Testis (tissue), 3 donors: ENCODE results near the gene ANKRD11. TPM values are rescaled to one million over a fixed set of nuclear protein-coding genes. Genes with fewer than 3 reads are reported as not detected.
"Not testable (repeated sequence)": the region's sequence is repeated elsewhere in the genome, so short reads cannot be mapped to it uniquely, and the experiment has no call there.

Source experiments
- DNase-seq: peaks from one replicate; pipeline ENCODE4 v3.0.0-alpha.2; 2019
- H3K27ac ChIP-seq, 2 donors: fragments of 200-600 bp; sonication (generic); one replicate each; pipeline ENCODE4 v1.5.1; 2019
- H3K27me3 ChIP-seq: fragments of 200-600 bp; sonication (generic); one replicate; pipeline ENCODE4 v1.5.1; 2019
- H3K36me3 ChIP-seq: fragments of 200-600 bp; sonication (generic); one replicate; pipeline ENCODE4 v1.5.1; 2017; ENCODE audit warnings: low read depth; ENCODE audit errors: missing control alignments
- H3K4me1 ChIP-seq: fragments of 200-600 bp; sonication (generic); one replicate; pipeline ENCODE4 v1.5.1; 2019
- H3K4me3 ChIP-seq, 2 donors: fragments of 200-600 bp; sonication (generic); one replicate each; pipeline ENCODE4 v1.5.1; 2017 to 2019
- H3K9me3 ChIP-seq: fragments of 200-600 bp; sonication (generic); one replicate; pipeline ENCODE4 v1.5.1; 2017
- CTCF ChIP-seq, 3 experiments: fragments of 450-650 bp in 2 of 3; fragments of 200-600 bp in 1 of 3; sonication (generic) in 1 of 3; IDR thresholded peaks; one replicate each; pipeline ENCODE4 v1.5.1; 2016 to 2019; ENCODE audit warnings: antibody characterized with exemption in 3 of 3, mild to moderate bottlenecking in 2 of 3, moderate library complexity in 1 of 3
- POLR2A ChIP-seq: fragments of 450-650 bp; IDR thresholded peaks from one replicate; pipeline ENCODE4 v1.6.1; 2017; ENCODE audit warnings: antibody characterized with exemption, mild to moderate bottlenecking, moderate library complexity
- WGBS, 2 donors: methylation state at CpG; one replicate each; pipeline ENCODE4 v1.1.5; 2018; 5-methylcytosine and 5-hydroxymethylcytosine counted together
- intact Hi-C: fragments of 100-400 bp; cut with DNase I; formaldehyde crosslinking; loops from one replicate; pipeline ENCODE4 v1.15.1; 2023; ENCODE audit warnings: low total_unique reads
- polyA plus RNA-seq: library from polyadenylated mRNA; stranded (reverse); fragments of 350-450 nt; fragmentation: Illumina TruSeq; extraction: RNeasy Lipid Tissue Mini Kit (QIAGEN cat#74804); gene quantifications from one replicate; pipeline ENCODE4 v1.2.3, GENCODE V29; 2014; ENCODE audit warnings: low read depth, low replicate concordance; ENCODE audit not compliant: insufficient read depth
- total RNA-seq, 2 donors: library from RNA; depleted of rRNA; stranded (reverse); fragments of >200 nt; gene quantifications; one replicate each; pipeline ENCODE4 v1.2.3, GENCODE V29; 2016

Gene ANKRD11
- total and polyA plus RNA-seq, 3 donors from 2014 or later: 49.7 to 187 (median 150) TPM

GRCh38 chr16:89334050-89334449, 156.3 kb downstream of the ANKRD11 start:
- Histone ChIP-seq H3K4me1 (peaks cover 40% of the 10 kb centered on the region), H3K36me3 (no peaks in the 10 kb centered on the region), H3K27ac (peak overlapping the region in 1 of 2 donors; percentile 35), H3K9me3 (no peaks in the 10 kb centered on the region), H3K27me3 (no peaks in the 10 kb centered on the region), H3K4me3 (no peak overlapping the region)
- TF ChIP-seq CTCF (IDR thresholded peaks at IDR 0.05) (no peak), POLR2A (no peak)
- WGBS, 2 donors: 31 to 48% methylated on average over 2 of the region's 2 CpGs
- DNase-seq: no peak
- intact Hi-C loops: loop anchor here (10.0 kb wide), 1 partner anchor 171 kb away; the partner anchor contains the start of gene SPG7

GRCh38 chr16:89333401-89334001, 156.9 kb downstream of the ANKRD11 start:
- H3K9me3 ChIP-seq, H3K36me3 ChIP-seq, H3K27ac ChIP-seq, H3K27me3 ChIP-seq, H3K4me3 ChIP-seq: not testable (repeated sequence)
- 49 to 53% methylated on average over 13 of the region's 13 CpGs for WGBS, 2 donors
- intact Hi-C loops: loop anchor here (10.0 kb wide), 1 partner anchor 171 kb away; the partner anchor contains the start of gene SPG7
- peak; percentile 75 for DNase-seq
- TF ChIP-seq CTCF (IDR thresholded peaks at IDR 0.05): peak; percentile 46 to 81 (median 69)
- H3K4me1 ChIP-seq: peaks cover 36% of the 10 kb centered on the region

GRCh38 chr16:89332902-89333245, 157.5 kb downstream of the ANKRD11 start:
- intact Hi-C loops: loop anchor here (10.0 kb wide), 1 partner anchor 172 kb away; the partner anchor contains the start of gene SPG7
- Histone ChIP-seq H3K27me3 (no peaks in the 10 kb centered on the region), H3K27ac (no peak overlapping the region), H3K4me1 (peaks cover 33% of the 10 kb centered on the region), H3K4me3 (no peak overlapping the region), H3K36me3 (no peaks in the 10 kb centered on the region), H3K9me3 (no peaks in the 10 kb centered on the region)
- 54 to 58% methylated on average over 7 of the region's 7 CpGs for WGBS, 2 donors
- TF ChIP-seq CTCF (IDR thresholded peaks at IDR 0.05) (no peak), POLR2A (no peak)
- no peak for DNase-seq

- Histone ChIP-seq H3K27me3 (no peaks in the 10 kb centered on the region), H3K4me1 (peaks cover 33% of the 10 kb centered on the region), H3K4me3 (no peak overlapping the region), H3K9me3 (no peaks in the 10 kb centered on the region), H3K36me3 (no peaks in the 10 kb centered on the region), H3K27ac (no peak overlapping the region)
- DNase-seq: no peak
- intact Hi-C loops: loop anchor here (10.0 kb wide), 1 partner anchor 172 kb away; the partner anchor contains the start of gene SPG7
- 66 to 74% methylated on average over 14 of the region's 14 CpGs for WGBS, 2 donors
- TF ChIP-seq CTCF (IDR thresholded peaks at IDR 0.05): no peak
- no peak for TF ChIP-seq POLR2A
Observed at GRCh38 chr16:89332243-89332901, 158.0 kb downstream of the ANKRD11 start.
